K562 (cell line): Measurements from ENCODE around the gene PDE11A. TPM values are rescaled to one million over a fixed set of nuclear protein-coding genes. Genes with fewer than 3 reads are reported as not detected.

Experiments used
- GTF2A2 ChIP-seq: IDR thresholded peaks from 2 replicates; pipeline ENCODE4 v1.6.1; 2016; ENCODE audit warnings: mild to moderate bottlenecking, missing genetic modification characterization, missing compliant biosample characterization
- NBN ChIP-seq: fragments of 450-650 bp; IDR thresholded peaks from 2 replicates; pipeline ENCODE4 v1.6.1; 2016; ENCODE audit warnings: low read depth, mild to moderate bottlenecking
- NR2F6 ChIP-seq: fragments of 450-650 bp; formaldehyde crosslinking; IDR thresholded peaks from 2 replicates; pipeline ENCODE4 v1.4.0; 2020; ENCODE audit warnings: mild to moderate bottlenecking
- TCF3 ChIP-seq: sonication (generic); formaldehyde crosslinking; IDR thresholded peaks from 2 replicates; pipeline ENCODE4 v1.4.0; 2020; ENCODE audit warnings: mild to moderate bottlenecking, missing genetic modification reagents
- ZNF174 ChIP-seq: fragments of 250-450 bp; sonication (Bioruptor Pico); IDR thresholded peaks from 2 replicates; pipeline ENCODE4 v1.4.0; 2020; ENCODE audit warnings: mild to moderate bottlenecking
- ZNF324 ChIP-seq: fragments of 250-450 bp; sonication (Bioruptor Pico); IDR thresholded peaks from 2 replicates; pipeline ENCODE4 v1.4.0; 2020; ENCODE audit warnings: mild to moderate bottlenecking
- ZNF583 ChIP-seq: fragments of 250-450 bp; sonication (Bioruptor Pico); IDR thresholded peaks from 2 replicates; pipeline ENCODE4 v1.4.0; 2020
- ZNF644 ChIP-seq: fragments of 200-800 bp; sonication (Bioruptor generic); IDR thresholded peaks from 2 replicates; pipeline ENCODE4 v1.6.1; 2016; ENCODE audit warnings: low read depth, missing genetic modification characterization, missing compliant biosample characterization
- polyA plus RNA-seq, 8 experiments: library from polyadenylated mRNA; depleted of rRNA in 4 of 8; stranded (reverse) in 5 of 8; unstranded in 3 of 8; fragments of >200 nt; fragmentation: Nextera tagmentation in 2 of 8; fragmentation: Illumina TruSeq in 1 of 8; extraction: Ambion mirVana in 2 of 8; extraction: Trizol in 1 of 8; gene quantifications; 2 replicates each; pipeline versions ENCODE4 v1.2.1 to v1.2.3, GENCODE V29; 2011 to 2014; ENCODE audit warnings: inconsistent platforms in 1 of 8, missing spikeins in 1 of 8
- total RNA-seq, 7 experiments: library from RNA; depleted of rRNA in 6 of 7; stranded (reverse); fragments of >200 nt in 6 of 7; fragmentation: Illumina TruSeq in 2 of 7; extraction: Trizol in 2 of 7; gene quantifications; 2 replicates each; pipeline versions ENCODE4 v1.2.1 to v1.2.3, GENCODE V29; 2011 to 2021; ENCODE audit warnings: low replicate concordance in 1 of 7
- TF ChIP-seq, protein P1 (sequence below): fragments of 200-600 bp; sonication (generic); IDR thresholded peaks from one replicate; pipeline ENCODE4 v1.6.1; 2012; ENCODE audit warnings: mild to moderate bottlenecking, low read depth, low read length, inconsistent platforms
- TF ChIP-seq, protein P2 (sequence below), 2 experiments: IDR thresholded peaks in 1 of 2; conservative IDR thresholded peaks in 1 of 2; 2 replicates each; pipeline ENCODE4 v1.6.1; 2016; ENCODE audit warnings: low read depth in 2 of 2, mild to moderate bottlenecking in 1 of 2, missing compliant biosample characterization in 1 of 2, missing genetic modification characterization in 1 of 2, moderate library complexity in 1 of 2

Gene PDE11A
- total and polyA plus RNA-seq, 9 of the 15 experiments (the other 6 are each of a cell fraction or from before 2014, with no cell fraction given) = 3.2 to 22.1 (median 5.7) TPM

DNA sequence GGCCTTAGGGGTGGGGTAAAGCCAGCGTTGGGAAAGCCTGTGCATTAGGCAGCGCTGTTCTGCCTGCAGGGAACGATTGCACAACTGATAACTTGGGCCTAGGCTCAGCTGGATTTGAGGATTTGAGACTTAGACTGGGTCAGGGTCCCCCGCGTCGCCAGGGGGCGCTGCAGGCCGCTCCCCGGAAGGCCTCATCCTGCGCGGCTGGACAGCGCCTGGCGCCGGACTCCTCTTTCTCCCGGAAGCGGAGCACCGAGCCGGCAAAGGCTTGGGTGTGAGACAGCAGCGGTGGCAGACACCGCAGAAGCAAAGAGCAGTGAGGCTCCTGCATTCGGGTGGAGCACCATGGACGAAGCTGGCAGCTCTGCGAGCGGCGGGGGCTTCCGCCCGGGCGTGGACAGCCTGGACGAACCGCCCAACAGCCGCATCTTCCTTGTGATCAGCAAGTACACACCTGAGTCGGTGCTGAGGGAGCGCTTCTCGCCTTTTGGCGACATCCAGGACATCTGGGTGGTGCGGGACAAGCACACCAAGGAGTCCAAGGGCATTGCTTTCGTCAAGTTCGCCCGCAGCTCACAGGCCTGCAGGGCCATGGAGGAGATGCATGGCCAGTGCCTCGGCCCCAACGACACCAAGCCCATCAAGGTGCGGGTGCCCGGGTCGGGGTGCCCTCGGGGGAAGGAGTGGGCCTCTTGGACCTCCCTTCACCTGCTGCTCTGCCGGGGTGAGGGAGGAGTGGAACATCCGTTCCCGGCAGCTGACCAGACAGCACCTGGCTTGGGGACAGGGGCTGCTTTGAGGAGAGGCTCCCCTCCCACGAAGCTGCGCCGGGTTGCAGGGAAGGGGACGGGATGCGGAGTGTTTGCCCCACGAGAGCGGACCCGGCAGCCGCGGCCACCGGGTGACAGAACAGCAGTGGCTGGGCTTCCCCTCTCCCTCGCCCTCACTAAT, 39.9 kb upstream of the PDE11A start, which contains the start of gene RBM45 (continued):
- TF ChIP-seq ZNF644 (tag) (peak; percentile 43; the same call in 1 of the 2 replicates), GTF2A2 (no peak), NBN (peak; percentile 81), NR2F6 (no peak; the same call in 1 of the 2 replicates), ZNF174 (CRISPR knock-in tag) (no peak), ZNF324 (CRISPR knock-in tag) (no peak), TCF3 (peak; percentile 42; the same call in 1 of the 2 replicates), ZNF583 (no peak)
- TF ChIP-seq, protein P1, sequence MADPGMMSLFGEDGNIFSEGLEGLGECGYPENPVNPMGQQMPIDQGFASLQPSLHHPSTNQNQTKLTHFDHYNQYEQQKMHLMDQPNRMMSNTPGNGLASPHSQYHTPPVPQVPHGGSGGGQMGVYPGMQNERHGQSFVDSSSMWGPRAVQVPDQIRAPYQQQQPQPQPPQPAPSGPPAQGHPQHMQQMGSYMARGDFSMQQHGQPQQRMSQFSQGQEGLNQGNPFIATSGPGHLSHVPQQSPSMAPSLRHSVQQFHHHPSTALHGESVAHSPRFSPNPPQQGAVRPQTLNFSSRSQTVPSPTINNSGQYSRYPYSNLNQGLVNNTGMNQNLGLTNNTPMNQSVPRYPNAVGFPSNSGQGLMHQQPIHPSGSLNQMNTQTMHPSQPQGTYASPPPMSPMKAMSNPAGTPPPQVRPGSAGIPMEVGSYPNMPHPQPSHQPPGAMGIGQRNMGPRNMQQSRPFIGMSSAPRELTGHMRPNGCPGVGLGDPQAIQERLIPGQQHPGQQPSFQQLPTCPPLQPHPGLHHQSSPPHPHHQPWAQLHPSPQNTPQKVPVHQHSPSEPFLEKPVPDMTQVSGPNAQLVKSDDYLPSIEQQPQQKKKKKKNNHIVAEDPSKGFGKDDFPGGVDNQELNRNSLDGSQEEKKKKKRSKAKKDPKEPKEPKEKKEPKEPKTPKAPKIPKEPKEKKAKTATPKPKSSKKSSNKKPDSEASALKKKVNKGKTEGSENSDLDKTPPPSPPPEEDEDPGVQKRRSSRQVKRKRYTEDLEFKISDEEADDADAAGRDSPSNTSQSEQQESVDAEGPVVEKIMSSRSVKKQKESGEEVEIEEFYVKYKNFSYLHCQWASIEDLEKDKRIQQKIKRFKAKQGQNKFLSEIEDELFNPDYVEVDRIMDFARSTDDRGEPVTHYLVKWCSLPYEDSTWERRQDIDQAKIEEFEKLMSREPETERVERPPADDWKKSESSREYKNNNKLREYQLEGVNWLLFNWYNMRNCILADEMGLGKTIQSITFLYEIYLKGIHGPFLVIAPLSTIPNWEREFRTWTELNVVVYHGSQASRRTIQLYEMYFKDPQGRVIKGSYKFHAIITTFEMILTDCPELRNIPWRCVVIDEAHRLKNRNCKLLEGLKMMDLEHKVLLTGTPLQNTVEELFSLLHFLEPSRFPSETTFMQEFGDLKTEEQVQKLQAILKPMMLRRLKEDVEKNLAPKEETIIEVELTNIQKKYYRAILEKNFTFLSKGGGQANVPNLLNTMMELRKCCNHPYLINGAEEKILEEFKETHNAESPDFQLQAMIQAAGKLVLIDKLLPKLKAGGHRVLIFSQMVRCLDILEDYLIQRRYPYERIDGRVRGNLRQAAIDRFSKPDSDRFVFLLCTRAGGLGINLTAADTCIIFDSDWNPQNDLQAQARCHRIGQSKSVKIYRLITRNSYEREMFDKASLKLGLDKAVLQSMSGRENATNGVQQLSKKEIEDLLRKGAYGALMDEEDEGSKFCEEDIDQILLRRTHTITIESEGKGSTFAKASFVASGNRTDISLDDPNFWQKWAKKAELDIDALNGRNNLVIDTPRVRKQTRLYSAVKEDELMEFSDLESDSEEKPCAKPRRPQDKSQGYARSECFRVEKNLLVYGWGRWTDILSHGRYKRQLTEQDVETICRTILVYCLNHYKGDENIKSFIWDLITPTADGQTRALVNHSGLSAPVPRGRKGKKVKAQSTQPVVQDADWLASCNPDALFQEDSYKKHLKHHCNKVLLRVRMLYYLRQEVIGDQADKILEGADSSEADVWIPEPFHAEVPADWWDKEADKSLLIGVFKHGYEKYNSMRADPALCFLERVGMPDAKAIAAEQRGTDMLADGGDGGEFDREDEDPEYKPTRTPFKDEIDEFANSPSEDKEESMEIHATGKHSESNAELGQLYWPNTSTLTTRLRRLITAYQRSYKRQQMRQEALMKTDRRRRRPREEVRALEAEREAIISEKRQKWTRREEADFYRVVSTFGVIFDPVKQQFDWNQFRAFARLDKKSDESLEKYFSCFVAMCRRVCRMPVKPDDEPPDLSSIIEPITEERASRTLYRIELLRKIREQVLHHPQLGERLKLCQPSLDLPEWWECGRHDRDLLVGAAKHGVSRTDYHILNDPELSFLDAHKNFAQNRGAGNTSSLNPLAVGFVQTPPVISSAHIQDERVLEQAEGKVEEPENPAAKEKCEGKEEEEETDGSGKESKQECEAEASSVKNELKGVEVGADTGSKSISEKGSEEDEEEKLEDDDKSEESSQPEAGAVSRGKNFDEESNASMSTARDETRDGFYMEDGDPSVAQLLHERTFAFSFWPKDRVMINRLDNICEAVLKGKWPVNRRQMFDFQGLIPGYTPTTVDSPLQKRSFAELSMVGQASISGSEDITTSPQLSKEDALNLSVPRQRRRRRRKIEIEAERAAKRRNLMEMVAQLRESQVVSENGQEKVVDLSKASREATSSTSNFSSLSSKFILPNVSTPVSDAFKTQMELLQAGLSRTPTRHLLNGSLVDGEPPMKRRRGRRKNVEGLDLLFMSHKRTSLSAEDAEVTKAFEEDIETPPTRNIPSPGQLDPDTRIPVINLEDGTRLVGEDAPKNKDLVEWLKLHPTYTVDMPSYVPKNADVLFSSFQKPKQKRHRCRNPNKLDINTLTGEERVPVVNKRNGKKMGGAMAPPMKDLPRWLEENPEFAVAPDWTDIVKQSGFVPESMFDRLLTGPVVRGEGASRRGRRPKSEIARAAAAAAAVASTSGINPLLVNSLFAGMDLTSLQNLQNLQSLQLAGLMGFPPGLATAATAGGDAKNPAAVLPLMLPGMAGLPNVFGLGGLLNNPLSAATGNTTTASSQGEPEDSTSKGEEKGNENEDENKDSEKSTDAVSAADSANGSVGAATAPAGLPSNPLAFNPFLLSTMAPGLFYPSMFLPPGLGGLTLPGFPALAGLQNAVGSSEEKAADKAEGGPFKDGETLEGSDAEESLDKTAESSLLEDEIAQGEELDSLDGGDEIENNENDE = no peak
- TF ChIP-seq, protein P2, sequence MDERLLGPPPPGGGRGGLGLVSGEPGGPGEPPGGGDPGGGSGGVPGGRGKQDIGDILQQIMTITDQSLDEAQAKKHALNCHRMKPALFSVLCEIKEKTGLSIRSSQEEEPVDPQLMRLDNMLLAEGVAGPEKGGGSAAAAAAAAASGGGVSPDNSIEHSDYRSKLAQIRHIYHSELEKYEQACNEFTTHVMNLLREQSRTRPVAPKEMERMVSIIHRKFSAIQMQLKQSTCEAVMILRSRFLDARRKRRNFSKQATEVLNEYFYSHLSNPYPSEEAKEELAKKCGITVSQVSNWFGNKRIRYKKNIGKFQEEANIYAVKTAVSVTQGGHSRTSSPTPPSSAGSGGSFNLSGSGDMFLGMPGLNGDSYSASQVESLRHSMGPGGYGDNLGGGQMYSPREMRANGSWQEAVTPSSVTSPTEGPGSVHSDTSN (CRISPR knock-in tag; IDR thresholded peaks at IDR 0.05; ENCODE audit: low read depth) = no peak
- TF ChIP-seq, protein P2 (tag; conservative IDR thresholded peaks at IDR 0.05; ENCODE audit: low read depth) = no peak
